Panc1 (cell line): ENCODE data around the gene SMG6. TPM values are rescaled to one million over a fixed set of nuclear protein-coding genes. Genes with fewer than 3 reads are reported as not detected.

Experiments
- ATAC-seq: fragments of 200-7000 bp; cut with Tn5 transposase; 2 replicates; pipeline ENCODE4 v1.9.1; 2020; ENCODE audit warnings: mild to moderate bottlenecking, moderate library complexity
- BruUV-seq: library from RNA; stranded (reverse); fragments of 400-500 nt; replicated peaks from 2 replicates; lab custom pipeline; 2021; lab: Mats Ljungman, UMichigan
- CTCF ChIA-PET: fragments of 300-600 bp; sonication (Branson Sonifier 250); formaldehyde crosslinking; loops from one replicate; lab custom pipeline; 2022; ENCODE audit warnings: antibody characterized with exemption; lab: Charles Lee
- POLR2A ChIA-PET: fragments of 300-600 bp; sonication (Branson Sonifier 250); formaldehyde crosslinking; loops from one replicate; lab custom pipeline; 2022; ENCODE audit warnings: antibody characterized with exemption; lab: Charles Lee
- DNase-seq: peaks from one replicate; pipeline ENCODE4 v3.0.0-alpha.2; 2010; ENCODE audit warnings: low read depth, low spot score
- H3K27ac ChIP-seq: 2 replicates; pipeline ENCODE4 v1.5.1; 2011; ENCODE audit warnings: mild to moderate bottlenecking, low read length, inconsistent platforms
- H3K27me3 ChIP-seq: fragments of 200-500 bp; sonication (Bioruptor generic); 2 replicates; pipeline ENCODE4 v1.6.0; 2014; ENCODE audit warnings: low read length, inconsistent platforms; ENCODE audit not compliant: control insufficient read depth, insufficient read depth
- H3K36me3 ChIP-seq: fragments of 200-500 bp; sonication (Bioruptor generic); 2 replicates; pipeline ENCODE4 v1.5.1; 2014; ENCODE audit warnings: inconsistent platforms, mild to moderate bottlenecking, low read length, moderate library complexity; ENCODE audit not compliant: control insufficient read depth, insufficient read depth
- H3K4me1 ChIP-seq: 2 replicates; pipeline ENCODE4 v1.5.1; 2011; ENCODE audit warnings: inconsistent platforms, mild to moderate bottlenecking, low read length, moderate library complexity; ENCODE audit not compliant: control insufficient read depth, insufficient read depth
- H3K4me3 ChIP-seq, 2 experiments: 2 replicates each; pipeline ENCODE4 v1.5.1; 2011 to 2012; ENCODE audit warnings: low read depth in 2 of 2, low read length in 2 of 2, mild to moderate bottlenecking in 2 of 2, inconsistent platforms in 1 of 2, moderate library complexity in 1 of 2
- H3K9me3 ChIP-seq: fragments of 200-500 bp; sonication (Bioruptor generic); 2 replicates; pipeline ENCODE4 v1.5.1; 2014; ENCODE audit warnings: low read depth, mild to moderate bottlenecking, inconsistent platforms, low read length, moderate library complexity; ENCODE audit not compliant: control insufficient read depth, insufficient read depth
- CTCF ChIP-seq: fragments of 450-650 bp; IDR thresholded peaks from 2 replicates; pipeline ENCODE4 v1.5.1; 2017; ENCODE audit warnings: mild to moderate bottlenecking
- POLR2AphosphoS5 ChIP-seq: IDR thresholded peaks from 2 replicates; pipeline ENCODE4 v1.6.1; 2012; ENCODE audit warnings: mild to moderate bottlenecking, low read depth, low read length, moderate library complexity
- REST ChIP-seq, 2 experiments: IDR thresholded peaks; 2 replicates each; pipeline ENCODE4 v1.6.1; 2011 to 2012; ENCODE audit warnings: low read depth in 2 of 2, control low read depth in 1 of 2, low read length in 1 of 2, mild to moderate bottlenecking in 1 of 2, moderate library complexity in 1 of 2; ENCODE audit not compliant: insufficient read depth in 1 of 2
- SIN3A ChIP-seq: IDR thresholded peaks from 2 replicates; pipeline ENCODE4 v1.6.1; 2012; ENCODE audit warnings: low read depth, mild to moderate bottlenecking, low read length, moderate library complexity, borderline replicate concordance; ENCODE audit not compliant: insufficient read depth
- TCF7L2 ChIP-seq: IDR thresholded peaks from 2 replicates; pipeline ENCODE4 v1.6.1; 2011; ENCODE audit warnings: mild to moderate bottlenecking, low read depth, low read length, inconsistent platforms
- in situ Hi-C: cut with HindIII; loops from 2 replicates; pipeline ENCODE4 v1.10.0; 2016; ENCODE audit warnings: low sequenced_read_pairs, low pct_unique_long_range_greater_than_20kb
- intact Hi-C: fragments of 100-400 bp; cut with micrococcal nuclease; formaldehyde crosslinking; loops from one replicate; pipeline ENCODE4 v1.10.0; 2022; ENCODE audit not compliant: unreplicated experiment
- total RNA-seq: library from RNA; stranded (reverse); gene quantifications from one replicate; pipeline ENCODE4 v1.2.1, GENCODE V29; 2021; ENCODE audit not compliant: unreplicated experiment

SMG6 gene
- total RNA-seq, 1 experiment from 2014 or later = 17.8 TPM

GRCh38 chr17:2016494-2016893, 287.1 kb downstream of the SMG6 start:
- ChIA-PET POLR2A (no interaction called here), CTCF (no interaction called here)
- no peaks in the 10 kb centered on the region for H3K9me3 ChIP-seq
- BruUV-seq = no TSS peak
- TF ChIP-seq REST (IDR thresholded peaks at IDR 0.05; ENCODE audit: insufficient read depth in 1 of 2, low read depth in 2 of 2, low read length in 1 of 2) = no peak
- TF ChIP-seq TCF7L2 = no peak
- TF ChIP-seq SIN3A = no peak
- no peak for TF ChIP-seq CTCF
- TF ChIP-seq POLR2AphosphoS5 = no peak
- H3K36me3 ChIP-seq = no peaks in the 10 kb centered on the region
- H3K4me3 ChIP-seq = no peak overlapping the region
- ATAC-seq = no peak
- intact Hi-C loops = no loop called here
- H3K27ac ChIP-seq = no peak overlapping the region
- H3K4me1 ChIP-seq = no peaks in the 10 kb centered on the region
- in situ Hi-C loops = no loop called here
- DNase-seq = no peak
- H3K27me3 ChIP-seq = no peaks in the 10 kb centered on the region

- DNase-seq = no peak
- no peak for ATAC-seq
- no peaks in the 10 kb centered on the region for H3K9me3 ChIP-seq
- in situ Hi-C loops = no loop called here
- no peak overlapping the region for H3K4me3 ChIP-seq
- H3K4me1 ChIP-seq = no peaks in the 10 kb centered on the region
- TF ChIP-seq POLR2AphosphoS5 = no peak
- TF ChIP-seq CTCF = no peak
- no peak for TF ChIP-seq REST (IDR thresholded peaks at IDR 0.05; ENCODE audit: insufficient read depth in 1 of 2, low read depth in 2 of 2, low read length in 1 of 2)
- TF ChIP-seq SIN3A = no peak
- TF ChIP-seq TCF7L2 = no peak
- H3K36me3 ChIP-seq = no peaks in the 10 kb centered on the region
- intact Hi-C loops = no loop called here
- H3K27ac ChIP-seq = no peak overlapping the region
- ChIA-PET CTCF (interaction anchor here (0.5 kb wide), 1 partner anchor 149 kb away, joined by 3 read pairs; no protein-coding TSS in a partner anchor), POLR2A (interaction anchor here (0.9 kb wide), 1 partner anchor 107 kb away, joined by 3 read pairs; no protein-coding TSS in a partner anchor)
- no peaks in the 10 kb centered on the region for H3K27me3 ChIP-seq
- BruUV-seq = no TSS peak
Measured at GRCh38 chr17:2015314-2015713, 288.3 kb downstream of the SMG6 start.
